ENCODE results near the gene CHRNE. TPM values are rescaled to one million over a fixed set of nuclear protein-coding genes. Genes with fewer than 3 reads are reported as not detected.
"Not testable (repeated sequence)": the region's sequence is repeated elsewhere in the genome, so short reads cannot be mapped to it uniquely, and the experiment has no call there.

Gene CHRNE
- total RNA-seq, 2 experiments from 2014 or later = 0.40 to 0.41 TPM

DNA sequence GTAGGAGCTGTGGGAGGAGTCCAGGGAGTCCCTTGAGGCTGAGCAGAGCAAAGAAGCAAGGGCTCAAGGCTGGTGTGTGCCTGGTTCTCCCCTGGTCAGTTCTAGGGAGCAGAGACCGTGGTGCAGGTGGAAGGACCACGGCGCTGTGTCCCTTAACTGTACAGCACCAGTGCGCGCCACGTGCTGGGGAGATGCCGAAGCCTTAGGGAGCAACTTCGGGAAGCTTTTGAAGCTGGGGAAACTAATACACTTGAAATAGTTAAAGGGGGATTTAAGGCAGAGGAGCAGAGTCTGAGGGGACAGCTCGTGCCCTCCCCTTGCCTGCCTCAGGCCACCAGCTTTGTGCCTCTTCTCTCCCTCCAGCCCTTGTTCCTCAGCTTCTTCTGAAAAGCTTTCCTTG lies 42.2 kb downstream of the CHRNE start:
- H3K27ac Mint-ChIP-seq = no peak overlapping the region
- no peaks in the 10 kb centered on the region for H3K9me3 Mint-ChIP-seq (ENCODE audit: low read depth)
- H3K36me3 Mint-ChIP-seq = peaks cover 8% of the 10 kb centered on the region
- H3K4me1 Mint-ChIP-seq = peaks cover 7% of the 10 kb centered on the region
- H3K27me3 Mint-ChIP-seq = no peaks in the 10 kb centered on the region
- DNase-seq (no peak), ATAC-seq (no peak)
- no peak overlapping the region for H3K4me3 Mint-ChIP-seq
- CTCF ChIA-PET = interaction anchor here (1.1 kb wide), 1 partner anchor 20 kb away, joined by 5 read pairs; no protein-coding TSS in a partner anchor

- DNase-seq = no peak
- Mint-ChIP-seq H3K27me3 (no peaks in the 10 kb centered on the region), H3K27ac (no peak overlapping the region), H3K36me3 (peaks cover 8% of the 10 kb centered on the region), H3K4me3 (no peak overlapping the region), H3K4me1 (peaks cover 7% of the 10 kb centered on the region), H3K9me3 (ENCODE audit: low read depth) (no peaks in the 10 kb centered on the region)
- CTCF ChIA-PET = no interaction called here
- no peak for ATAC-seq
Observed at GRCh38 chr17:4859816-4860625, 42.9 kb downstream of the CHRNE start.

DNA sequence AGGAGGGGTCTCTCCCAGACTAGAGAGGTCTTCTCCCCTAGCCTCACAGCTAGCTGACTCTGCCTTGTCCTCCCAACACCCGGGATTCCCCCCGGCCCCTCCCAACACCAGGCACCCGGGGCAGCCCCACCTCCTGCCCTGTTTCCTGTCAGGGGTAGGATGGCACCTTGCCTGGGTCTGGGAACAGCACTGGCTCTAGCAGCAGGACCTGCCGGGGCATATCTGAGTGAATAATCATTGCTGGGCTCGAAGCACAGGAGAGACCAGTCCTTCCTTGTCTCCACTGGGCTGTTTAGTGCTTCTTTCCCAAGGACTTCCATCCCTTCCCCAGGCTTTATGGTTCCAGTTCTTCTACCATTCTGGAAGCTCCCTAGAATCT lies 44.0 kb downstream of the CHRNE start:
- no peak for ATAC-seq

DNA sequence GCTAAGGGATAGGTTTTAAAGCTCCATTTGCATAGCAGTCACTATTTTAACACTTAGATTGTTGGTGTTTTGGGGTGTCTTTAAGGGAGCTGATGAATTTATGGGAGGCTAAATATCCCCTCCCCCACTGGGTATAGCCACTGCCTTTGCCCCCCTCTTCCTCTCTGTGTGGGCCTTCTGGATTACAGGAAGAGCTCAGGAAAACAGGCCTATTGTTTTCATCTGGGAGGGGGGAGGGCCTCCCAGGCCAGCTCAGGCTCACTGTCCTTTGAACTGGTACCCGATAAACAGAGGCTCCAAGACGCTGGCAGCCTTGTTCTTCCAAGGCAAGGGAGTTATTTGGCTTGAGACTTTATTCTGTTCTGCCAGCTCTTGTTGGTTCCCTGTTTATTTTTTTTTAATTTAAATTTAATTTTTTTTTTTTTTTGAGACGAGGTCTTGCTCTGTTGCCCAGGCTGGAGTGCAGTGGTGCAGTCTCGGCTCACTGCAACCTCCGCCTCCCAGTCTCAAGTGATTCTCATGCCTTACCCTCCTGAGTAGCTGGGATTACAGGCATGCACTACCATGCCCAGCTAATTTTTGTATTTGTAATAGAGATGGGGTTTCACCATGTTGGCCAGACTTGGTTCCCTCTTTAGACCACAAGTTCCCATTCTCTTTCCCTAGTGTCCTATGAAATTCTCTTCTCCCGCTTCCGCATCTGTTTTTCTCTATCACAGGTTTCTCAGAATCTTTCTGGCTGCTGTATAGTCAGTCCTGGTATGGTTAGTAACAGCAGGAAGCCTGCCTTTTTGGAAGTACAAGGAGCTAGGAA lies 44.6 kb downstream of the CHRNE start:
- CTCF ChIA-PET = interaction anchor here (0.6 to 1.8 kb wide), 4 partner anchors 9 to 22 kb away, joined by 3 to 5 read pairs (median 4); no protein-coding TSS in a partner anchor
- no peak for DNase-seq
- peaks cover 15% of the 10 kb centered on the region for H3K36me3 Mint-ChIP-seq
- H3K27ac Mint-ChIP-seq = no peak overlapping the region
- H3K27me3 Mint-ChIP-seq = no peaks in the 10 kb centered on the region
- ATAC-seq = no peak
- H3K9me3 Mint-ChIP-seq (ENCODE audit: low read depth) = no peaks in the 10 kb centered on the region
- H3K4me1 Mint-ChIP-seq = peaks cover 10% of the 10 kb centered on the region
- H3K4me3 Mint-ChIP-seq = no peak overlapping the region

More for the DNA sequence above, 44.0 kb downstream of the CHRNE start:
- DNase-seq = no peak
- Mint-ChIP-seq H3K4me1 (peaks cover 7% of the 10 kb centered on the region), H3K36me3 (peaks cover 15% of the 10 kb centered on the region), H3K4me3 (no peak overlapping the region), H3K27ac (no peak overlapping the region), H3K9me3 (ENCODE audit: low read depth) (no peaks in the 10 kb centered on the region), H3K27me3 (no peaks in the 10 kb centered on the region)
- CTCF ChIA-PET = no interaction called here

- H3K27me3 Mint-ChIP-seq; DNase-seq; H3K4me3 Mint-ChIP-seq; ATAC-seq; H3K9me3 Mint-ChIP-seq (ENCODE audit: low read depth): not testable (repeated sequence)
- H3K27ac Mint-ChIP-seq = peak overlapping the region; percentile 11
- H3K4me1 Mint-ChIP-seq = peaks cover 11% of the 10 kb centered on the region
- CTCF ChIA-PET = interaction anchor here (1.8 kb wide), 1 partner anchor 17 kb away, joined by 5 read pairs; no protein-coding TSS in a partner anchor
- peaks cover 15% of the 10 kb centered on the region for H3K36me3 Mint-ChIP-seq
Observed at GRCh38 chr17:4857347-4857746, 45.6 kb downstream of the CHRNE start.

- Mint-ChIP-seq H3K9me3 (ENCODE audit: low read depth) (peaks cover 5% of the 10 kb centered on the region), H3K36me3 (peaks cover 19% of the 10 kb centered on the region), H3K4me3 (no peak overlapping the region), H3K27me3 (no peaks in the 10 kb centered on the region), H3K4me1 (peaks cover 13% of the 10 kb centered on the region), H3K27ac (peak overlapping the region; percentile 11)
- no peak for DNase-seq
- CTCF ChIA-PET = interaction anchor here (1.8 kb wide), 1 partner anchor 17 kb away, joined by 5 read pairs; no protein-coding TSS in a partner anchor
- ATAC-seq = no peak
Observed at GRCh38 chr17:4856937-4857314, 46.0 kb downstream of the CHRNE start.

GRCh38 chr17:4856271-4856936 lies 46.5 kb downstream of the CHRNE start:
- Mint-ChIP-seq H3K27ac (no peak overlapping the region), H3K4me3 (no peak overlapping the region), H3K4me1 (peaks cover 12% of the 10 kb centered on the region), H3K9me3 (ENCODE audit: low read depth) (peaks cover 5% of the 10 kb centered on the region), H3K36me3 (peaks cover 21% of the 10 kb centered on the region), H3K27me3 (no peaks in the 10 kb centered on the region)
- ATAC-seq (no peak), DNase-seq (no peak)
- CTCF ChIA-PET = interaction anchor here (1.8 kb wide), 1 partner anchor 16 kb away, joined by 5 read pairs; no protein-coding TSS in a partner anchor

- Mint-ChIP-seq H3K9me3 (ENCODE audit: low read depth) (peaks cover 5% of the 10 kb centered on the region), H3K27me3 (peaks cover 4% of the 10 kb centered on the region)
Observed at GRCh38 chr17:4854111-4854681, 48.7 kb downstream of the CHRNE start.

GRCh38 chr17:4853208-4853671 lies 49.7 kb downstream of the CHRNE start:
- H3K4me1 Mint-ChIP-seq = peaks cover 16% of the 10 kb centered on the region
- H3K36me3 Mint-ChIP-seq = peaks cover 32% of the 10 kb centered on the region
- CTCF ChIA-PET = no interaction called here
- H3K27me3 Mint-ChIP-seq = peaks cover 4% of the 10 kb centered on the region
- ATAC-seq (peak; percentile 16), DNase-seq (no peak)
- H3K9me3 Mint-ChIP-seq (ENCODE audit: low read depth) = peaks cover 5% of the 10 kb centered on the region
- H3K4me3 Mint-ChIP-seq = no peak overlapping the region
- no peak overlapping the region for H3K27ac Mint-ChIP-seq

More at GRCh38 chr17:4854111-4854681, 48.7 kb downstream of the CHRNE start:
- peaks cover 32% of the 10 kb centered on the region for H3K36me3 Mint-ChIP-seq
- CTCF ChIA-PET = no interaction called here
- peaks cover 16% of the 10 kb centered on the region for H3K4me1 Mint-ChIP-seq
- no peak overlapping the region for H3K4me3 Mint-ChIP-seq
- ATAC-seq = no peak
- DNase-seq = no peak
- no peak overlapping the region for H3K27ac Mint-ChIP-seq

- H3K4me3 Mint-ChIP-seq = no peak overlapping the region
- peaks cover 32% of the 10 kb centered on the region for H3K36me3 Mint-ChIP-seq
- H3K4me1 Mint-ChIP-seq = peaks cover 13% of the 10 kb centered on the region
- peak overlapping the region; percentile 71 for H3K27ac Mint-ChIP-seq
- H3K9me3 Mint-ChIP-seq (ENCODE audit: low read depth) = peaks cover 5% of the 10 kb centered on the region
- CTCF ChIA-PET = no interaction called here
- DNase-seq (no peak), ATAC-seq (peak; percentile 12)
- peaks cover 4% of the 10 kb centered on the region for H3K27me3 Mint-ChIP-seq
Observed at GRCh38 chr17:4852567-4853207, 50.2 kb downstream of the CHRNE start.

GRCh38 chr17:4851084-4851483 lies 51.8 kb downstream of the CHRNE start:
- Mint-ChIP-seq H3K27me3 (peaks cover 4% of the 10 kb centered on the region), H3K9me3 (ENCODE audit: low read depth) (peaks cover 5% of the 10 kb centered on the region), H3K4me3 (no peak overlapping the region), H3K27ac (peak overlapping the region; percentile 20), H3K36me3 (peaks cover 28% of the 10 kb centered on the region), H3K4me1 (peaks cover 11% of the 10 kb centered on the region)
- DNase-seq = no peak
- CTCF ChIA-PET = no interaction called here
- no peak for ATAC-seq

- DNase-seq (no peak), ATAC-seq (no peak)
- H3K36me3 Mint-ChIP-seq = peaks cover 28% of the 10 kb centered on the region
- H3K4me3 Mint-ChIP-seq = no peak overlapping the region
- H3K27me3 Mint-ChIP-seq = peaks cover 4% of the 10 kb centered on the region
- CTCF ChIA-PET = no interaction called here
- H3K4me1 Mint-ChIP-seq = peaks cover 11% of the 10 kb centered on the region
- peaks cover 5% of the 10 kb centered on the region for H3K9me3 Mint-ChIP-seq (ENCODE audit: low read depth)
- H3K27ac Mint-ChIP-seq = no peak overlapping the region
Observed at GRCh38 chr17:4850246-4850645, 52.7 kb downstream of the CHRNE start.
